ENCODE data around the gene CENPM. TPM values are rescaled to one million over a fixed set of nuclear protein-coding genes. Genes with fewer than 3 reads are reported as not detected.

The CENPM gene
- total and polyA plus RNA-seq, 9 of the 15 experiments (the other 6 are each of a cell fraction or from before 2014, with no cell fraction given) = 11.3 to 67.7 (median 32.3) TPM

DNA sequence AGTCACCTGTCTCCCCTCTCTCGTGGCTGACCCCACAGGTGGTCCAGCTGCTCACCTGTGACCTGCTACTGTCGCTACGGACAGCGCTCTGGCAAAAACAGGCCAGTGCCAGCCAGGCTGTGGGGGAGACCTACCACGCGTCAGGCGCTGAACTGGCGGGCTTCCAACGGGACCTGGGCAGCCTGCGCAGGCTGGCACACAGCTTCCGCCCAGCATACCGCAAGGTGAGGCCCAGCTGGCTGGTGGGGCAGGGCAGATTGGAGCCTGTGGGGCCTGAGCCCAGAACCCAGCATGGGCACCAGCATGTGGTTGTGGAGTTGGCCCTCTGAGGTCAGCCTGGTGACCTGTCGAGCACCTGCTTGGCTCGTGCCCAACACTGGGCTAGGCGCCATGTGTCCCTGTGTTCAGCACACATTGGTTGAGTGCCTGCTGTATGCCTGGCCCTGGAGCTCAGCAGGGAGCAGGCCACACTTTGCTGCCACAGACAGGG lies 44.0 kb downstream of the CENPM start (continued):
- TF ChIP-seq, protein P1, sequence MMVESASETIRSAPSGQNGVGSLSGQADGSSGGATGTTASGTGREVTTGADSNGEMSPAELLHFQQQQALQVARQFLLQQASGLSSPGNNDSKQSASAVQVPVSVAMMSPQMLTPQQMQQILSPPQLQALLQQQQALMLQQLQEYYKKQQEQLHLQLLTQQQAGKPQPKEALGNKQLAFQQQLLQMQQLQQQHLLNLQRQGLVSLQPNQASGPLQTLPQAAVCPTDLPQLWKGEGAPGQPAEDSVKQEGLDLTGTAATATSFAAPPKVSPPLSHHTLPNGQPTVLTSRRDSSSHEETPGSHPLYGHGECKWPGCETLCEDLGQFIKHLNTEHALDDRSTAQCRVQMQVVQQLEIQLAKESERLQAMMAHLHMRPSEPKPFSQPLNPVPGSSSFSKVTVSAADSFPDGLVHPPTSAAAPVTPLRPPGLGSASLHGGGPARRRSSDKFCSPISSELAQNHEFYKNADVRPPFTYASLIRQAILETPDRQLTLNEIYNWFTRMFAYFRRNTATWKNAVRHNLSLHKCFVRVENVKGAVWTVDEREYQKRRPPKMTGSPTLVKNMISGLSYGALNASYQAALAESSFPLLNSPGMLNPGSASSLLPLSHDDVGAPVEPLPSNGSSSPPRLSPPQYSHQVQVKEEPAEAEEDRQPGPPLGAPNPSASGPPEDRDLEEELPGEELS (CRISPR knock-in tag; IDR thresholded peaks at IDR 0.05; ENCODE audit: borderline replicate concordance) = no peak
- TF ChIP-seq NFXL1 (CRISPR knock-in tag; IDR thresholded peaks at IDR 0.05) (no peak), SP1 (CRISPR knock-in tag; IDR thresholded peaks at IDR 0.05) (0 out of 2 replicates have a peak, but pooled peaks have one; percentile 22), RBM17 (IDR thresholded peaks at IDR 0.05; ENCODE audit: borderline replicate concordance, low read depth, low read length) (no peak), RCOR1 (IDR thresholded peaks at IDR 0.05; ENCODE audit: borderline replicate concordance in 1 of 2, low read depth in 2 of 2, low read length in 2 of 2) (no peak), CBFA2T3 (IDR thresholded peaks at IDR 0.05) (no peak), BHLHE40 (IDR thresholded peaks at IDR 0.05; ENCODE audit: low read length) (no peak), PTRF (tag; IDR thresholded peaks at IDR 0.05) (no peak), GTF2E2 (tag; IDR thresholded peaks at IDR 0.05) (no peak), GATAD2B (IDR thresholded peaks at IDR 0.05; ENCODE audit: borderline replicate concordance) (no peak), NR3C1 (CRISPR knock-in tag; IDR thresholded peaks at IDR 0.05) (no peak), RBM22 (IDR thresholded peaks at IDR 0.05; ENCODE audit: low read depth, low read length, poor library complexity, severe bottlenecking) (peak; percentile 93), FOXM1 (IDR thresholded peaks at IDR 0.05; ENCODE audit: low read depth) (no peak), FOXM1 (CRISPR knock-in tag; IDR thresholded peaks at IDR 0.05; ENCODE audit: low read depth) (no peak)
- TF ChIP-seq, protein P2, sequence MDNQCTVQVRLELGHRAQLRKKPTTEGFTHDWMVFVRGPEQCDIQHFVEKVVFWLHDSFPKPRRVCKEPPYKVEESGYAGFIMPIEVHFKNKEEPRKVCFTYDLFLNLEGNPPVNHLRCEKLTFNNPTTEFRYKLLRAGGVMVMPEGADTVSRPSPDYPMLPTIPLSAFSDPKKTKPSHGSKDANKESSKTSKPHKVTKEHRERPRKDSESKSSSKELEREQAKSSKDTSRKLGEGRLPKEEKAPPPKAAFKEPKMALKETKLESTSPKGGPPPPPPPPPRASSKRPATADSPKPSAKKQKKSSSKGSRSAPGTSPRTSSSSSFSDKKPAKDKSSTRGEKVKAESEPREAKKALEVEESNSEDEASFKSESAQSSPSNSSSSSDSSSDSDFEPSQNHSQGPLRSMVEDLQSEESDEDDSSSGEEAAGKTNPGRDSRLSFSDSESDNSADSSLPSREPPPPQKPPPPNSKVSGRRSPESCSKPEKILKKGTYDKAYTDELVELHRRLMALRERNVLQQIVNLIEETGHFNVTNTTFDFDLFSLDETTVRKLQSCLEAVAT (IDR thresholded peaks at IDR 0.05) = no peak

All from K562 (cell line).